Measurements from ENCODE around the gene PRKG1. TPM values are rescaled to one million over a fixed set of nuclear protein-coding genes. Genes with fewer than 3 reads are reported as not detected.

Gene PRKG1
- total RNA-seq, 2 experiments from 2014 or later = not detected

DNA sequence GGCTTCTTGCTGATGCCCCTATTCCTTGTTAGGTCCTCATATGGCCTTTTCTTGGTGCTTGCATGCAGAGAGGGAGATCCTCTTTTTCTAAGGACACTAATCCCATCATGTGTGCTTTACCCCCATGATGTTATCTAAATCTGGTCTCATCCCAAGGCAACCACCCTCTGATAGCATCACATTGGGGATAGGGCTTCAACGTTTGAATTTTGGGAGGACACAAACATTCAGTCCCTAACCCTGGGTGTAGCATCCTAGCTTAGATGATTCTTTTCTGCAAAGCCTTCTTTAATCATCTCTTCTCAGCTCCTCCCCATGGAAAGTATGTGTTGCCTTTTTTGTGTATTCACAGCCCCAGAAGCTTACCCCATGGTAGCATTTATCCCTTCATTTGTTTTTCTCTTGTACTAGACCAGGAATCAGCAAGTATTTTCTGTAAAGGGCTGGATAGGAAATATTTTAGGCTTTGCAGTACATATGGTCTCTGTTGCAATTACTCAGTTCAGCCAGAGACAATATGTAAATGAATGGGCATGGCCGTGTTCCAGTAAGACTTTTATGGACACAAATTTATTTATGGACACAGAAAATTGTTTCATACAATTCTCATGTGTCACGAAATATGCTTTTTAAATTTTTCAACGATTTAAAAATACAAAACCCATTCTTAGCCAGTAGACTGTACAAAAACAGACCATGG is 726.6 kb downstream of the PRKG1 start:
- H3K9me3 Mint-ChIP-seq (ENCODE audit: low read depth) = no peaks in the 10 kb centered on the region
- no peaks in the 10 kb centered on the region for H3K4me1 Mint-ChIP-seq
- H3K27ac Mint-ChIP-seq = no peak overlapping the region
- H3K4me3 Mint-ChIP-seq = no peak overlapping the region
- no peak for DNase-seq
- H3K27me3 Mint-ChIP-seq = peaks cover 4% of the 10 kb centered on the region
- ATAC-seq = no peak
- H3K36me3 Mint-ChIP-seq = no peaks in the 10 kb centered on the region
- CTCF ChIA-PET = no interaction called here

DNA sequence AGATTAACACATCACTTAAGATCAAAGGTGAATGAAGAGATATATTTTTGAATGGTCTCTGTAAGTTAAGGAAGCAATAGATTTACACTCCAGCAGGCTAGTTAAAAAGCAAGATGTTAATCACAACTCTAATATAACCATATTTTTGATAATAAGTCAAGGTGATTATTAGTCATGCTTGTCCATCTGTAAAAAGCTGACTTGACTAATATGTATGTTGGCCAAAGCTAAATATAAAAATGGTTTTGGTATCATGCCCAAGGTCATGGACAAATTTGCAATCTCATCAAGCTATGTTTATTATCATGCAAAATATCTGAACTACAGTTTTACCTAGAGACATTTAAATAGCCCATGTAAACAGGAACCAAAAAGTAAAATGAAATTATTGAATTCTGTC is 727.7 kb downstream of the PRKG1 start:
- DNase-seq = no peak
- Mint-ChIP-seq H3K36me3 (no peaks in the 10 kb centered on the region), H3K27ac (no peak overlapping the region), H3K27me3 (peaks cover 4% of the 10 kb centered on the region), H3K9me3 (ENCODE audit: low read depth) (no peaks in the 10 kb centered on the region), H3K4me3 (no peak overlapping the region), H3K4me1 (no peaks in the 10 kb centered on the region)
- no peak for ATAC-seq
- CTCF ChIA-PET = no interaction called here

DNA sequence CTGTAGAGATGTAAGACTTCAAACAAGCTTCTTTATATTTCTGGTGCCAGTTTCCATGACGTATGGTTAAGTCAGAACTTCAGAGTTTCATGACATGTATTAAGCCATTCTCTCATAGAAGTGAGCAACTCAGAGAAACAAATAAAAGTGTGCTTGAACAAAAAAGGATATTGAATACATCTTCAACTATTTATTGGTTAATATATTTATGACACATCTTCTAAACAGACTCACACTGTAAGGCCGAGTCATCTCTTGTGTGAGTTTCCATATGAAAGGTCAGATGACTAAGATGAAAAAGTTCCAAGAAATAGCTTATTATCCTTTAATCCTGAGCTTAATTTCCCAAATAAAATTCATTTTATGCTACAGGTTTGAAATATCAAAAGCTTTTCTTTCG is 730.6 kb downstream of the PRKG1 start:
- no peak overlapping the region for H3K4me3 Mint-ChIP-seq
- no peaks in the 10 kb centered on the region for H3K36me3 Mint-ChIP-seq
- no peaks in the 10 kb centered on the region for H3K9me3 Mint-ChIP-seq (ENCODE audit: low read depth)
- no peaks in the 10 kb centered on the region for H3K4me1 Mint-ChIP-seq
- ATAC-seq (no peak), DNase-seq (no peak)
- H3K27me3 Mint-ChIP-seq = peaks cover 2% of the 10 kb centered on the region
- H3K27ac Mint-ChIP-seq = no peak overlapping the region
- CTCF ChIA-PET = no interaction called here

DNA sequence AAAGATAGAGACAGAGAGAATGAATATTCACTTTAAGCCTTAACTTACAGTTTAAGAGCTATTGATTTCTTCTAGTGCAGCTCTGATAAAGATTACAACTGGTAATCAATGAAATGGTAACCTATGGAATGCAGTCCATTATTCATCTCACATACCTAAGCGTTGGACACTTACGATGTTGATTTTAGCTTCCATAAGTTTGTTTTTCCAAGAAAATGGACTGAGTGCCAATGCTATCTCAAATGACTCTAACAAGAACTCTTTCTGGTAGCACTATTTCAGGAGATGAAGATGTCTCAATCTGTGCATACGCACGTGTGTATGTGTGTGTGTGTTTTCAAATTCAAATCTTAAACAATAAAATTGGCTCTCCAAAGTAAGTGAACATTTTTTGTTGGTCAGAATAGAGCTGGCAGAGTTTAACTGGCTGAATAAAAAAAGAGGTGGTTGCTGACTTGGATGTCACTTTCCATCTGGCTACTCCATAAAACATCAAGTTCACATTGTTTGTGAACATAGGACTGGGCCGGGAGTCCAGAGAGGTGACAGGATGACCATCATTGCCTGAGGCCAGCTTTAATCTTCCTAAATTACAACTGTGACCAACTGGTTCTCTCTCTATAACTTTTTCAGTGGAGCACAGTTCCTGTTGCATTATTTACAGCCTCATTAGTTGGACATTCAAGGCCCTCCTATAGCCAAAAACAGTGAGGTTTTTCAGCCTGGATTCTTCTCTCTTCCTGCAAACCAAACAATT is 732.0 kb downstream of the PRKG1 start:
- DNase-seq (no peak), ATAC-seq (no peak)
- Mint-ChIP-seq H3K27ac (no peak overlapping the region), H3K4me1 (no peaks in the 10 kb centered on the region), H3K4me3 (no peak overlapping the region), H3K27me3 (peaks cover 2% of the 10 kb centered on the region), H3K36me3 (no peaks in the 10 kb centered on the region), H3K9me3 (ENCODE audit: low read depth) (no peaks in the 10 kb centered on the region)
- CTCF ChIA-PET = no interaction called here

DNA sequence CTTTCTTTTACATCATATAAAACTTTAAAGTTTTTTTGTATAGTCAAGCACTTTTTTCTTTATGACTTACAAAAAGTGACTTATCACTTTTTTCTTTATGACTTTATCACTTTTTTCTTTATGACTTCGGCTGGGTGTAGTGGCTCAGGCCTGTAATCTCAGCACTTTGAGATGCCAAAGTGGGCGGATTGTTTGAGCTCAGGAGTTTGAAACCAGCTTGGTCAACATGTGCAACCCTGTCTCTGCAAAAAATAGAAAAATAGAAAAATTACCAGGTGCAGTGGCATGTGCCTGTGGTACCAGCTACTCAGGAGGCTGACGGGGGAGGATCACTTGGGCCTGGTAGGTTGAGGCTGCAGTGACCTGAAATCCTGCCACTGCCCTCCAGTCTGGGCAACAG is 733.9 kb downstream of the PRKG1 start:
- Mint-ChIP-seq H3K4me3 (no peak overlapping the region), H3K36me3 (no peaks in the 10 kb centered on the region), H3K27me3 (peaks cover 2% of the 10 kb centered on the region), H3K27ac (no peak overlapping the region), H3K4me1 (no peaks in the 10 kb centered on the region), H3K9me3 (ENCODE audit: low read depth) (no peaks in the 10 kb centered on the region)
- no peak for ATAC-seq
- CTCF ChIA-PET = no interaction called here
- no peak for DNase-seq

DNA sequence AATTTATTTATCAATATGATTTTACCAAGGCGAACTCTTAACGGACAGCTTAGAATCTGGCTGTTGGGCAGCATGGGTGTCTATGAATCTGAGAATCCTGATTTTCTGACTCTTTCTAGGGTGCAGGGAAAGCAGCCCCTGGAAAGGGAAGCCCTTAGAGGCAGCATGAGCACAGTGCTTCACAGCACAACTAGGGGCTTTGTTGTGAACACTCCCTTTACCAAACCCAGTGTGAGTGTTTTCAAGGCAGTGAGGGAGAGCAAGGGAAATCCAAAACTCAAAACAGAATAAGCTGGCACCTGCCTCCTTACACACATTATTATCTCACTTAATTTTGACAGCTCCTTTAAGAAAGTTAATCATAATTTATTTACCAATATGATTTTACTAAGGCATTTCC is 741.4 kb downstream of the PRKG1 start:
- CTCF ChIA-PET = interaction anchor here (1.2 kb wide), 1 partner anchor 13 kb away, joined by 3 read pairs; no protein-coding TSS in a partner anchor
- H3K36me3 Mint-ChIP-seq = no peaks in the 10 kb centered on the region
- no peaks in the 10 kb centered on the region for H3K9me3 Mint-ChIP-seq (ENCODE audit: low read depth)
- no peak overlapping the region for H3K4me3 Mint-ChIP-seq
- no peak for ATAC-seq
- DNase-seq = no peak
- no peak overlapping the region for H3K27ac Mint-ChIP-seq
- peaks cover 7% of the 10 kb centered on the region for H3K27me3 Mint-ChIP-seq
- H3K4me1 Mint-ChIP-seq = no peaks in the 10 kb centered on the region

DNA sequence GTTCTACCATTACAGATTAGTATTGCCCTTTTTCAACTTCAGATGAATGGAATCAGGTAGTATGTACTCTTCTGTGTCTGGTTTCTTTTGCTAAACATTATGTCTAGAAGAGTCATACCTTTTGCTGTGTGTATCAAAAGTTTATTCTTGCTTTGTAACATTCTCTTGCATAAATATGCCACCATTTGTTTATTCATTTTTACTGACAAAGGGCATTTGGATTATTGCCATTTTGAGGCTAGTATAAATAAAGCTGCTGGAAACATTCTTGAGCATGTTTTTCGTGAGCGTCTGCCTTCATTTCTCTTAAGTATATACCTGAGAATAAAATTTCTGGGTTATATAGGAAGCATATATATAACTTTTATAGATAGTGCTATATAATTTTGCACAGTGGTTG is 746.8 kb downstream of the PRKG1 start:
- no peak for ATAC-seq
- no peaks in the 10 kb centered on the region for H3K9me3 Mint-ChIP-seq (ENCODE audit: low read depth)
- H3K27ac Mint-ChIP-seq = no peak overlapping the region
- no peaks in the 10 kb centered on the region for H3K36me3 Mint-ChIP-seq
- no peak for DNase-seq
- CTCF ChIA-PET = no interaction called here
- H3K4me1 Mint-ChIP-seq = no peaks in the 10 kb centered on the region
- H3K4me3 Mint-ChIP-seq = no peak overlapping the region
- H3K27me3 Mint-ChIP-seq = peaks cover 2% of the 10 kb centered on the region

DNA sequence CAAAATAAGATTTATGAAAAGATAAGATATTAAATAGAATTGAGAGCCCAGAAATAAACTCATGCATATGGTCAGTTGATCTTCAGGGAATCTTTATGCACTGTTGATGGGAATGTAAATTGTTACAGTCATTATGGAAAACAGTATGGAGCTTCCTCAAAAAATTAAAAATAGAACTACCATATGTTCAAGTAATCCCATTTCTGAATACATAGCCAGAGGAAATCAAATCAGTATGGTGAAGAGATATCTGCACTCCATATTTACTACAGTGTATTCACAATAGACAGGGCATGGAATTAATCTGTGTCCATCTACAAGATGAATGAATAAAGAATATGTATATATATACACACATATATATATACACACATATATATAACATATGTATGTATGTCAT is 747.5 kb downstream of the PRKG1 start:
- Mint-ChIP-seq H3K36me3 (no peaks in the 10 kb centered on the region), H3K27me3 (peaks cover 4% of the 10 kb centered on the region), H3K27ac (no peak overlapping the region), H3K4me1 (no peaks in the 10 kb centered on the region), H3K9me3 (ENCODE audit: low read depth) (no peaks in the 10 kb centered on the region), H3K4me3 (no peak overlapping the region)
- CTCF ChIA-PET = no interaction called here
- DNase-seq = no peak
- ATAC-seq = no peak

DNA sequence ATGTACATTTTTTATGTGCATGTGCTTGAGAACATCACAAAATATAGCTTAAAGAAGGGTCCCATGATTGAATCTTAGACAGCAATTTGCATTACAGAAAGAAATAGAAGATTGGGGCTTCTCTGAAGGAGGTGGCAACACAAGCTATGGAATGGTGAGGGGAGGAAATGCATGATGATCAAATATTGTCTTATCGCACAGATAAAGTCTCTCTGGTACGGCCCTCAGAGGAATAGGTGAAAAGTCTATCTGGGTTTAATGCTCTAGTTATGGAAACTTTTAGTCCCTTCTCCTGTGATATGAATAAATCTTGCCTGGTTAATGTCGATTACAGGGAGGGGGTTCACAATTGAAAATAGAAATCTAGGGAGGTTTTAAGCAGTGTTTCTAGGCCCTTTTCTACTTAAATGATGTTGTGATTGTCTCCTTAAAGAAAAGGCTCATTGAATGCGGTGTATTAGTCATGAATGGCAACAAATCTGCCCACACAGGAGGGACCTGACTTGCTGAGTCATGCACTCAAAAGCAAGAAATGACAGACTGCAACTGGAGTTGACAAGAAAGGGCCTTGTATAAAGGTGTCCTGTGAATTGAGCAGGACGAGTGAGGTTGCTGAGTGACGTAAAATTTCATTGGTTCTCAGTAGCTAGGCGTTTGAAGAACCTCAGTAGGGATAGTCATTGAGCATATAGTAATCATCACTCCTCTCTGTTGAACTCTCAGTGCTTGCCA is 758.5 kb downstream of the PRKG1 start:
- peak; percentile 70 for ATAC-seq
- peaks cover 2% of the 10 kb centered on the region for H3K36me3 Mint-ChIP-seq
- DNase-seq = peak; percentile 47
- H3K9me3 Mint-ChIP-seq (ENCODE audit: low read depth) = no peaks in the 10 kb centered on the region
- H3K4me3 Mint-ChIP-seq = no peak overlapping the region
- H3K27me3 Mint-ChIP-seq = peaks cover 2% of the 10 kb centered on the region
- H3K27ac Mint-ChIP-seq = no peak overlapping the region
- peaks cover 8% of the 10 kb centered on the region for H3K4me1 Mint-ChIP-seq
- CTCF ChIA-PET = no interaction called here

DNA sequence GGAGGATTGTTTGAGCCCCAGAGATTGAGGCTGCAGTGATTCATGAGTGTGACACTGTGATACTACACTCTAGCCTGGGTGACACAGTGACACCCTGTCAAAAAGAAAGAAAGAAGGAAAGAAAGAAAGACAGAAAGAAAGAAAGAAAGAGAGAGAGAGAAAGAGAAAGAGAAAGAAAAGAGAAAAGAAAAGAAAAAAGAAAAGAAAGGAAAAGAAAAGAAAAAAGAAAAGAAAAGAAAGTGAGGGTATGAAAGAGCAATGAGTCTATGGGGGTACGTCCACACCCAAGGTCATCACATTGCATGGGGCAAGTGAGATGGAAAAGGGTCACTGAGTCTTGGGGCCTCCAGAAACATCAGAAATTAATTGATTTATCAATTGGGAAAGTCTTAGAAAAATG is 760.3 kb downstream of the PRKG1 start:
- CTCF ChIA-PET = no interaction called here
- Mint-ChIP-seq H3K36me3 (peaks cover 2% of the 10 kb centered on the region), H3K9me3 (ENCODE audit: low read depth) (no peaks in the 10 kb centered on the region), H3K27me3 (no peaks in the 10 kb centered on the region), H3K27ac (no peak overlapping the region), H3K4me1 (peaks cover 8% of the 10 kb centered on the region), H3K4me3 (no peak overlapping the region)
- no peak for ATAC-seq
- DNase-seq = no peak

DNA sequence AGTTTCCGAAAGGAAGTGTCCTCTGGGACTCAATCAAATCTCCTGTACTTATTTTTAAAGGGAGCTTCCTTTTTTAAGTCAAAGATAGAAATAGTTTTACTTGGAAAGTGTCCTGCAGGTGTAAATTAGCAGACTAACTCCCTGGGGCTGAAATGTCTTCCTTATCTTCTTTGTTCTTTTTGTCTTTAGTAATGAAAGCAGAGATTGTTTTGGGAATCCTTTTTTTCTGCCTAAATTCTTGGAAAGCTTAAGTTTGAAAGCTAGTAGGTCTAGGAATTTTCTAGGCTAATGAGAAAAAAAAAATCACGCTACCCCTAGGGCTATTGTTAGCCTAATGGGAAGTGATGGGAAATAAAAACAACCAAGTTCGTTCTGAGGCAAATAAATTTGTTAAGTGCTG is 764.2 kb downstream of the PRKG1 start:
- H3K27me3 Mint-ChIP-seq = no peaks in the 10 kb centered on the region
- ATAC-seq (no peak), DNase-seq (no peak)
- CTCF ChIA-PET = no interaction called here
- no peak overlapping the region for H3K27ac Mint-ChIP-seq
- no peaks in the 10 kb centered on the region for H3K9me3 Mint-ChIP-seq (ENCODE audit: low read depth)
- H3K36me3 Mint-ChIP-seq = peaks cover 2% of the 10 kb centered on the region
- peaks cover 1% of the 10 kb centered on the region for H3K4me1 Mint-ChIP-seq
- no peak overlapping the region for H3K4me3 Mint-ChIP-seq

DNA sequence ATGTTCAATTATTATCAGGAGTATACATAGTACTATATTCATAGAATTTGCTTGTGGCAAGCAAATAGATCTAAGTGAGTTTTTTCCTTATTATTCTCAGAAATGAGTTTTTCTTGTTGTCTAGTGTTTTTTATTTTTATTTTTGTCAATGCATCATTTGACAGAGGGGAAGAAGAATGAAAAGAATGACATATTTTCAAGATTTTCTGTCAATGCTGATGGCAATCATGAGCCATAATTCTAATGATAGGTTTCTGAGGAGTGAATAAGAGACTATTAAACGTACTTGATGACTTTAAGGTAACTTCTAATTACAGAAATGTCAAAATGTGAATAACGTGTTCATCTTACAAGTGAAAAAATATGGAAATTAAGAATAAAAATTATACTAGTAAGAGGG is 769.7 kb downstream of the PRKG1 start:
- H3K36me3 Mint-ChIP-seq = no peaks in the 10 kb centered on the region
- H3K4me3 Mint-ChIP-seq = no peak overlapping the region
- peaks cover 5% of the 10 kb centered on the region for H3K27me3 Mint-ChIP-seq
- ATAC-seq (no peak), DNase-seq (no peak)
- no peaks in the 10 kb centered on the region for H3K9me3 Mint-ChIP-seq (ENCODE audit: low read depth)
- H3K27ac Mint-ChIP-seq = no peak overlapping the region
- CTCF ChIA-PET = no interaction called here
- no peaks in the 10 kb centered on the region for H3K4me1 Mint-ChIP-seq

DNA sequence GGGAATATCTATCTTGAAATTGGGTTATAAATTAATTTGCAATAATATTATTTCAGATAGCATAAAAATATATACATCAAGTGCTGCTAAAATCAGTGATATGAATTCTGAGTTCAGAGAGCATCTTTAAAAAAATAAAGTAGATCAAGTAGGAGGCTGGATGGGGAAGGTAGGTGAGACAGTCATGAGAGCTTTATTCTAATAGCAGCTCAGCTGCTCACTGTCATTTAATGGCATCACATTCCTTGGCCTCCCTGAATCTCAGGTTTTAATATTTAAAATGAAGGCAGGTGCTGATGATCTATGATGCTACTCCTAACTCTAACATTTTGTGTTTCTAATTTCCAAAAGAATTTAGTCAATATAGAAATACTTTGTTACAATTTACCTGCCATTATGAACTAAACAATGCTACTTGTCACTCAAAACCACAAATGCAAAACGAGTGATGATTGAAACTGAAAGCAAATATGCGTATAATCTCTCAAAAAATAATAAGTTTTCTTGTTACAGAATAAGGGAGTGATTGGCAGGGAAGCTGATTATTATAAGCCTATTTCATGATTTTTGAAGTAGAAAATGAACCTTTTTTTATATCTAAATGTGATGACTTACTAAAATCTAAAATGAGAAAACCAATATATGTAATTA is 772.7 kb downstream of the PRKG1 start:
- Mint-ChIP-seq H3K9me3 (ENCODE audit: low read depth) (no peaks in the 10 kb centered on the region), H3K27ac (no peak overlapping the region), H3K4me1 (no peaks in the 10 kb centered on the region), H3K27me3 (peaks cover 5% of the 10 kb centered on the region), H3K36me3 (no peaks in the 10 kb centered on the region), H3K4me3 (no peak overlapping the region)
- no peak for DNase-seq
- ATAC-seq = no peak
- CTCF ChIA-PET = no interaction called here

Measured in activated CD8-positive, alpha-beta memory T cell treated with anti-CD3 and anti-CD28 coated beads, Interleukin-2, amount 10 ng/mL, durations not matched to agents 7 days and 5 days (primary cell).